GM19240 (cell line): Measurements from ENCODE around the gene PDLIM5.
A peak's percentile ranks its signal among the peaks of the same experiment; 100 is the strongest.
"Not testable (repeated sequence)": the region's sequence is repeated elsewhere in the genome, so short reads cannot be mapped to it uniquely, and the experiment has no call there.

Experiments
- DNase-seq: peaks from one replicate; pipeline ENCODE4 v3.0.0; 2011; ENCODE audit warnings: low spot score; ENCODE audit not compliant: insufficient read length

The PDLIM5 gene

DNA sequence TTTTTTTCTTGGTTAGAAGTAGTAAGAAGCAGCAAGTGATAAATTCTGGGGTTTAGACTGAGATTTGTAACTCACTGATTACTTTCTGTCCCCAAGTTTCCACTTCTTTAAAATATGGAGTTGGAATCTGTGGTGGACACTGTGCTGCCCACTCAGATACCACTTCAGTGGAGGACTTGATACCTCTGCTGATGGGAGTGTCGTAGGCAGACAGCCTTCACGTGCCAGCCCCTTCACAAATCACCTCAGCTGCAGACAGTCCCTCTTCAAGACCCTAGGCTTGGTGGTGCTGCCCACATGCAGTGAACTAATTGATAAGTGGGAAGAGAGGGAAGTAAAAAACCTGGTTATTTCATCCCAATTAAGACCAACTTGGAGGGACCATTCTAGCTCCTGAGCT lies 139.5 kb downstream of the PDLIM5 start:
- DNase-seq, result no peak

DNA sequence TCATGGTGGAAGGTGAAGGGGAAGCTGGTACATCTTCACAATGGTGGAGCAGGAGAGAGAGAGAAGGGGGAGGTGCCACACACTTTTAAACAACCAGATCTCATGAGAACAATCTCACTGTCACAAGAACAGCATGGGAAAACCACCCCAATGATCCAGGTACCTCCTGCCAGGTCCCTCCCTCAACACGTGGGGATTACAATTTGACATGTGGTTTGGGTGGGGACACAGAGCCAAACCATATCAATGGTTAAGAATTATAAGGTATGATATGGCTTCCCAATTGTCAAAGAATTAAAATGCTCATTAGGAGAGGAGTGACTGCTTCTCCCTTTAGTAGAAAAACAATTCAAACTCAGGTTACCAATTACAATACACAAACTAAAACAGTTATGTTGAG lies 143.3 kb downstream of the PDLIM5 start:
- DNase-seq, result no peak

DNA sequence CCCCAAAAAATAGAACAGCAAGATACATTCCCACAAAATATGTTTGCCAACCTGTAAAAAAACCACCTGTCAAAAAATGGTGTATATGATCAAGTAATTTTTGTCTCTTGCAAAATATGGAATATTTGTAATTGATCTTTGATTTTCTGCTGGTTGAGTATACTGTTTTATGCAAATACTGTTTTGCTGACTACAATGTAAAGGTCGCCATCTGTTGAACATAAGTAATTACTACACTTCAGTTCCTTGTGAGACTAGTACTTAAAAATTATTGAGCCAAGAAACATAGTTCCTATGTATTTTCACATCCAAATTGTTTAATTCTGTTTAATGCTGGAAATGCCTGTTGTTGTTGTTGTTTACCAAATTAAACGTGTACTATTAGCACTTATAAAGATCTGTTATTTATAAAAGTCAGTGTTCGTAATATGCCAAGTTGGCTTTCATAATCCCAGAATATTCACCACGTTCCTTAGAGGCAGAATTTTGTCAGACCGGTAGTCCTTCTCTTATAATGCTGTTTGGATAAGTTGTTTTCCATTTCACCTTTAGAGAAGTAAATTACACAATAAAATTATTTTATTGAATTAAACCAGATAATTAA lies 144.2 kb downstream of the PDLIM5 start:
- DNase-seq, result no peak

DNA sequence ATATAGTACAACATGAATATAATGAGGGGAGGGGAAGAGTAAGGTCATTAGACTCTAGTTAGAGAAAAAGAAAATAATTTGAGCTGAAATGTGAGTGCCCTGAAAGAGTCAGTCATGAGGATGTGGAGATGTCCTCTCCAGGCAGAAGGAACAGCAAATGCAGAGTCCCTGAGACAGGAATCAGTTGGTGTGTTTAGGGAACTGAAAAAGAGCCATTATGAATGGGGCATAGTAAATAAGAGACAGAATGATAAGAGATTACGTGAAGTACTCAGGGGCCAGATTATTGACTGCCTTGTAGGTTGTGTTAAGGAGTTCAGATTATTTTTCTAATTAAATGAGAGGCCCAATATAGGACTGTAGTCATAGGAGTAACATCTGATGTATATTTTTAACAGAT lies 147.0 kb downstream of the PDLIM5 start:
- no peak for DNase-seq

DNA sequence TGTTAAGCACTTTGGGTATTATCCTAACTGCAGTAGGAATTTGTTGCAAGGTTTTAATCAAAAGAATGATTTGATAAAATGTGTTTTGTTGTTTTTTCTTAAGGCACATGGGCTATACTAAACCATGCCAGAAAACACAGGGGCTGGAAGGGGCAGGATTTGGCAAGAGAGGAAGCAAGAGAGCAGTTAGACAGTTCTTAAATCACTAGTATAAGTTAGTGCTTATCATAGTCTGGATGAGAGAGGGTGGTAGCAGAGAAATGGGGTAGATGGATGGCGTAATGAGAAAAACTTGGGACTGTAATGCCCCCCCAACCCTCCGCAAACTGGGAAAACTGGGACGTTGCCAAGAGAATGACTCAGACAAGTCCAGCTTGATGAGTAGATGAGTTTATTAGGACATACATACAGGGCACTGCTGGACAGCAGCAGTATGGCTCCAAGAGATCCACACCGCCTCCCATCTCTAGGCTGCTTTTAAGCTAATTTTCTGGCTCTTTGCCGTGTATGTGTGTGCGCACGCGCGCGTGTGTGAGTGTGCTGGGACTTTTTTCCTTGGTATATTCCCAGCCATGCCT lies 151.5 kb downstream of the PDLIM5 start:
- DNase-seq, result no peak

DNA sequence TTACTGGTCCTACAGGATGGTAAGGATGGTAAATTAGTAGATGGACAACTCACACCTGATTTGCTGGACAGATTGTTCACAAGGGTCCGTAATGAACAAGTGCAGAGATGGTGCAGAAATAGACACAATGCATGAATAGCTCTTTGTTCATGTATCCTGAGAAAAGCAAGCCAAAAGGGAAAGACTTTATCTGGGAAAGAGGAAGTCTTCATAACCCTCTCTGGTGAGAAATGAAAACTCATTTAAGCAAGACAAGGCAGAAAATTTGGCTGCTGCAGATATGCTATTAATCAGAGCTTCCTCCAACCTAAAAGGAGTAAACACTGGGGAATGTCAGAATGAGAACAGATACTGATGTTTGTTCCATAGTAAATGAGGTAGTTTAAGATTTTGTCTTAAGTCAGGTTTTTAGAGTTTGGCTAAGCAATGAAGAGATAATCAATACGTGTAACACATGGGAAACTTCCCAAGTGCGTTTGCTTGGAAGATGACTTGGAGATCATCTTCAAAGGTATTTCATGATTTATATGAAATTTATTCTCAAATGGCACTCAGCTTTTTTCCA lies 153.6 kb downstream of the PDLIM5 start:
- DNase-seq, result no peak

DNA sequence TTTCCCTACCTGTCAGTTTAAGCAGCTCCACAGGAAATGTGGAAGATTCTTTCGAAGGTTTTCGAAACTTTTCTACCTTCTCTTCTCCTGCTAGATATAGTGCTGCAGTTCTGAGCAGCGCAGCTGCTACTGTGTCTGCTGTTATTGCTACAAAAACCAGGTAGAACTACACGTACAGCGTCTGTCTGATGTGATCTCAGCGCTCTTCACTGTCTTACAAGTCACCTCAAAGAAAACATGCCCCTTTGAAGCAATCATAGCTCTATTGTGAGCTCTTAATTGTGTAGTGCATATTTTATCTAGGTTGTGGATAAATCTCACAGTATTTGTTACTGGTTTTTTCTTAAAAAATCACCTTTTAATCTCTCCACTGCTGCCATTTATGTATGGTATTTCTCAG lies 158.4 kb downstream of the PDLIM5 start:
- no peak for DNase-seq

DNA sequence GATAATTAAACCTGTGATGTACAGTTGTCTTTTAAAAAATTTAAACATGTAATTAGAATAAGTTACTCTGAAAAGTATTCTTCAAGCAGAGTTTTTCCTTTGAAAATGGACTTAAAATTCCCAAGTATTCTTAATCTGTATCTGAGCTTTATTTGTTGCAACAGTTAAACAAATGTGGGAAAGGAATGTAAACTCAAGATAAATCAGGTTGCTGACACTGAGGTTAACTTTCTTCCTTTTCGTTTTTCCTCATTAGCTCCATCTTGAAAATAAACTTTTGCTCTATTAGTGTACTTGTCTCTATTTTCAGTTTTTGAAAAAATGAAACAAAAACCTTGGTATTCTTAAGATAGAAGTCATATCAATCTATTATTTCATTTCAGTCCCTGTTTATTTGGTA lies 161.5 kb downstream of the PDLIM5 start:
- no peak for DNase-seq

DNA sequence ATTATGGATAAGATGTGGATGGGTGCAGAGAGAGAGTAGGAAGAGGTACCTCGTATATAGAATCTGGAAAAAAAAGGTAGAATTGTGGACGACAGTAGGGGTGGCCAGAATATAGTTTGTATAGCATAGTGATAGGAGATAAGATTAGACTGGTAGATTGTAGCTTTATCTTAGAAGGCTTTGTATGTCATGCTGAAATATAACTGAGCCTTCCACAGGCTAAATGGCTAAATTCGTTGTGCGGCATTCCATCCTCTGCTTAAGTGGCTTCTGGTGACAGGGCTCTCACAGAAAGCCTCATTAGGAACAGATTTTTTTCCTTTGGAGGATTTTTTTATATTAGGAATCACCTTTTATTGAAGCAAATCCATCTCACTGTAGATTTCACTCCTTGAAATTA lies 163.7 kb downstream of the PDLIM5 start:
- DNase-seq, result no peak

DNA sequence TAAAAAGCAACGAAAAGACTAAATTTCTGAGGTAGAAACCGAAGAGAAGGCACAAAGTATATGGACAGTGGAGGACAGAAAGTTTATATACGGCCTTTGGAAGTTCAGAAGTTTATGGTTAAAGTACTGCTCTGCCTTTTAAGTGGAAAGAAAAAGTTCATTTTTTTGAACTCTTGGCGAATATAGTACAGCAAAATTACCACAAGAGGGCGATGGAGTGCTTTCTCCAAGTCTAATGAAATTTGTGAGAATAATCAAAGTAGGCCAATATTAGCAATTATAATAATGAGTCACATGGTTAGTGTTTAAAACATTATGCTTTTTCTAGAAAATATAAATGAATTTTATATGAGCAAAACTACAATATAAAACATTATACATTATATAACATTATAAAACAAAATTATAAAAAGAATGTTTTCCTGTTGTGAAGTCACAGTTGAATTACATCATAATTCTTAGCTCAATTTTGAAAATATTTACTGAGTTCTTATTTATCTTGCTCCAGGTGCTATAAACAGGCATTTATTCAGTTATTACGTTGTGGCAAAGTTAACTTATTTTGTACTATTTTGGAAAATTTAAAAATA lies 169.8 kb downstream of the PDLIM5 start:
- DNase-seq, result peak; percentile 6

DNA sequence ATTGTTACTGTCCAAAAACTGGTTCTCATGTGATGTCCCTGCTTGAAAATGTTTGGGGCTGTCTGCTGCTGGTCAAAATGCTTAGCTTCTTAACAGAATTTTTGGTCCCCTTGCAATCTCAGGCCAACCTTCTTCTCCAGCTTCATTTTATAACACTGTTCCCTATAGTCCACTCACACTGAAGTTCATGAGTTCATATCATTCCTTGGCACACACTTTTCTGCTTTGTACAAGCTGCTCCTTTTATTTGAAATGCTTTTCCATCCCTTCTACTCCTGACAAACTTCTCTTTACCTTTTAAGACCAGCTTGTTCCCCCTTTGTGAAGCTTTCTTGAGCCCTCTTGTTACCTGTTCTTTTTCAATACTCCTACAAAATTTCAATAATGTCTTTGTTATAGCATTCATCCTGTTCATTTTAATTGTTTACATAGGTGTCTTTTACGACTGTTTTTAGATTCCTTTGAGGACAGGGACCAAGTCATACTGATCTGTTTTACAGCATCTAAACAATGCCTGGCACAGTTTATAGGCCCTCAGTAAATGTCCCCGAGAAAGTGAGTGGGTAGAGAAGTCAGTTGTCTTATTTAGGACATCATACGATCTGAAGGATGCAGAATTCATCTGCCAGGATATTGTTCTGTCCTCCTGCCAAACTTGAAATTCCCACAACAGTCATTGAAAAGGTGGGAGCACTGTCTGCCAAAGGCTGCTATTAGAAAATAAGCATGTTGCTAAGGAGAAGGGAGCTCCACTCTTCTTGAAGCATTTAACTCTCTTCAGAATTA lies 171.6 kb downstream of the PDLIM5 start:
- DNase-seq, result no peak

DNA sequence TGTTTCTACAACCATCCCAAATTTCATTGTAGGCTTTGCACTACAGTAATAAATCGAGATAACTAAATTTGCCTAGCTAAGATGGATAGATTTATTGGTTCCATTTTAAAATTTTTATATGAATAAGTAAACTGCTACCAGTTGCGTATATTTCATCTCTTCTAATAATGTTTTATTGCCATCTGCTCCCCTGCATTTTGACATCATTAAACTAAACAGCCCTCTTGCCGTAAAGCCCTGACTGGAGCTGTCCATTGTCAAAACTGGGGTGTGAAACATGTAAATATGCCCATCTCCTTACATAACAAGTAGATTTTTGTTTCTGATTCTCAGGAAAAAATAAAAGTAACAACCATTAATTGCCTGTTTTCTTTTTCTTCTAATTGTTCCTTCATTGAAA lies 175.2 kb downstream of the PDLIM5 start:
- no peak for DNase-seq

DNA sequence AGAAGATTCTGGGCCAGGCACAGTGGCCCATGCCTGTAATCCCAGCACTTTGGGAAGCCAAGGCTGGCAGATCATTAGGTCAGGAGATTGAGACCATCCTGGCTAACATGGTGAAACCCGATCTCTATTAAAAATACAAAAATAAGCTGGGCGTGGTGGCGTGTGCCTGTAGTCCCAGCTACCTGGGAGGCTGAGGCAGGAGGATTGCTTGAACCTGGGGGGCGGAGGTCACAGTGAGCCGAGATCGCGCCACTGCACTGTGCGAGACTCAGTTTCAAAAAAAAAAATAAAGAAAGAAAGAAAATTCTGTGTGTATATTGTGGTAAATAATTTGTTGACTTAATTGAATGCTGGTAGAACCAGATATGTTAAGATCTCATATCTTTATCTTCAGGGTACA lies 177.3 kb downstream of the PDLIM5 start:
- DNase-seq, result not testable (repeated sequence)

DNA sequence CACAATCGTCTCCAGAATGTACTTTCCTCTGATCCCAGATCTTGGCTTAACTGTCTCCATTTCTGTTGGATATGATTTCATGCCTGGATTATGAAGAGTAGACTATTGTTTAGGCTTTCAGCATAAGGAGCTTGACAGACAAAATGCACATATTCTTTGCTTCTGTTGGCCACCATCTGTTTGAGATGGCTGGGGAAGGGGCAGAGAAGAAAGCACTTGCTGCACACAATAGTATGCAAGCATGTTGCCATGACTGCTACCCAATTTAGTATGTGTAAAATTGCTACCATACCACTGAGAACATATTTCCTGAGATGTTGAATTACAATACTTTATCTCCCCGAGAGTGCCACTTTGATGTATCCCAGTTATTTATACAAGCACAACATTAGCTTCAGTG lies 178.1 kb downstream of the PDLIM5 start:
- no peak for DNase-seq

DNA sequence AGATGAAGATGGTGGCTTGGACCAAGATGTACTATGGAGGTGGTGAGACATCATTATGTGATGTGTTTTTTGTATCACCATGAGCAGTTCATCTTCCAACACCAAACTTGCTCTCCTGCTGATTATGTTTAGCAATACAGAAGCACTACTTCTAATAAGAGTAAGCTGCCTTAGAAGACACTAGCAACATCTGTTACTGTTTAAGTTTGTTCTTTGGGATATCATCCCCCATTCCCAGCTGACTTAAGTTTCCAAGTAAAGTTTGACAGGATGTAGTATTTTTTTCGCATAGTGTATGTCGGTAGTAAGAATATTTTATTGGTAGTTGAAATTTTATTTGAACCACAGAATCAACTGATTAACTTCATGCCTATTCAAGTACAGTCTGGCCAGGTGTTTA lies 182.5 kb downstream of the PDLIM5 start:
- no peak for DNase-seq

DNA sequence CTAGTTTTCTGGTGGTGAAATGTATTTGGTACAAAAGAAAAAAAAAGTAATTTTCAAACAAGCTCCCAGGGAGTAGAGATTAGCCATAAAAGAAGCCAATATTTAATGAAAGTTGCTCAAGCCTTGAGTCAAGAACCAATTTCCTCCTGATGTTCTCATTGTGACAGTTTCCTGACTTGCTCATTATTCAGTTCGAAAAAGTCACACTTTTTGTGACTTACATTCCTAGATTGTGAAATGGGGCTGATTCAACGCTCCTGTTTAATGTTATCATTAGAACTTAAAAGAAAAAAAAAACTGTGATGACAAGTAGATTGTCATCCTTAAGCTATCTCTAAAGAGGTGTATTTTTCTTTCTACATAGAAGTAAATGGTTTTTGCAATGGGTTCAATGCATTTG lies 183.4 kb downstream of the PDLIM5 start:
- DNase-seq, result no peak

DNA sequence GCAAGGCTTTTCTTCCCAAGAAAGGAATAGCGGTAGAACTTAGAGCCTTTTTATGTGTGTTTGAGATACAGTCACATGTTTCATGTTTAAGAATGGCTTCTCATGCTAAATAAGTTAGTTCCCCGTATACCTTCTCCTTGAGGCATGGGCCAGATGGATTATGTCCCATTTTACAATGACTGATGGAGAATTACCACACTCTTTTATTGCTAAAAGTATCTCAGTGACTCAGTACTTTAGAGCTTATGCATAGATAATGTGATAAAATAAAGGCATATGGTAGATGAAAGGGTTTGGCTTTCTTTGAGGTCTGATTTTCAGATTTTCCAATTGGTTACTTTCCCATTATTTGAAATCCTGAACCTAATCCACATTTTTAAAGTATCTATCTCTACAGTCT lies 184.3 kb downstream of the PDLIM5 start:
- no peak for DNase-seq

DNA sequence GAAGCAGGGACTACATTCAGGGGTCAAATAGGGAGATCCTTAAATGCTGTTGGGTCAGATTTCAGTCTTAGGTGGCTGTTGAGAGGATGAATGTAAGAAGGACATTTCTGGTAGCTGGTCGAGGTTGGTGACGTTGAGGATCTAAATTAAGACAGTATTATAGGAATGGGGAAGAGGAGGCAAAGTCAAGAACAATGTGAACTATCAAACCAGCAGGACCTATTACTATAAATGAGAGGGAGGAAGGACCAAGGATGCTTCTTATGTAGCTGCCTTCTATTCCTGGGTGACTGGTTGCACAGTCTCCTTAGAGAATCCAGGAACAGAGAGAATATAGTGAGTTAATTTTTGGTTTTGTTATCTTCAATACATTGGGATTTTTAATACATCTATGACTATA lies 187.6 kb downstream of the PDLIM5 start:
- no peak for DNase-seq

DNA sequence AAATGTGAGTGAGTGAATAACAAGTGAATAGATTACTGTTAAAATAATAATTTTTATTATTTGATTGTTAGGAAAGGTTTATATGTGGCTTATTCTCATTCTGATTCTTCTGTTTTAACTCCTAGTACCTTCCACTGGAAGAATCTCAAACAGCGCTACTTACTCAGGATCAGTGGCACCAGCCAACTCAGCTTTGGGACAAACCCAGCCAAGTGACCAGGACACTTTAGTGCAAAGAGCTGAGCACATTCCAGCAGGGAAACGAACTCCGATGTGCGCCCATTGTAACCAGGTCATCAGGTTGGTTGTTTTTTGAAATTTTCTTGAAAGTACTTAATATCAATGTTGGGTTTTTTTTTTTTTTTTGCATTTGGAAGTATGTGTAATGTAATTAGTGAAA lies 188.4 kb downstream of the PDLIM5 start:
- no peak for DNase-seq

DNA sequence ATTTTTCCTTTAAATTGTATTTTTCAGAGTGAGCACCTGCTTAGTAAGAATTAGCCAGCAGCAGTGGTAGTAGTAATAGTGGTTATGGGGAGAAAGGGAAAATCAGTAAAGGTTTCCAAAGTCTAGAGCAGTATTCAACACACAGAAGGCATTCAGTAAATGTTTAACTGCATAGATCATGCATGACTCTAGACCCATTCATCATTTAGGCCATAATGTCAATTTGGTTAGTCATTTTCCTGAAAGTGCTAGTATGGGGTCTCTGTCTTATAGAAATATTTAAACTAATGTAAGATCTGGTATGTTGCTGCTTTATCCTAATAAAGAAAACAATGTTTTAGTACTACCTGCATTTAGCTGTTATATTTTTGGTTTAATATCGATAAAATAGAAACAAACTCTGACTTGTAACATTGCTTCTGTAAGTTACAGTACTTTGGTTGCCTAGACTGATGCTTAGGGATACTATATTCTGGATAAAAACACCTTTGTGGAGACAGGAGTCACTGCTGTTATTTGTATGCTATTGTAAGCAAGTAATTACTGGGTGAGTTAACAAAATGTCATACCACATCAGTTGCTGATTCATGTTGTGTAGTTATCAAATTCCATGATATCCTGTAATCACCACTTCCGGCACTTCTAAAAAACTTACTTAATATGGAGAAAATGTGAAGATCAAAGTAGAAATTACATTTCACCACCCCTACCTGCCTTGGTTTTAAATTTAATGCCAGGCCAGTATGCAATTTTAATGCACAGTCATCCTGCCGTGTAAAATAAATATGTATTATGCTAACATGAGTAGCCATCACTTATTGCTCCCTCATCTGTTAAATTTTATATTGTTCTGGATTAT lies 190.2 kb downstream of the PDLIM5 start:
- DNase-seq, result no peak

DNA sequence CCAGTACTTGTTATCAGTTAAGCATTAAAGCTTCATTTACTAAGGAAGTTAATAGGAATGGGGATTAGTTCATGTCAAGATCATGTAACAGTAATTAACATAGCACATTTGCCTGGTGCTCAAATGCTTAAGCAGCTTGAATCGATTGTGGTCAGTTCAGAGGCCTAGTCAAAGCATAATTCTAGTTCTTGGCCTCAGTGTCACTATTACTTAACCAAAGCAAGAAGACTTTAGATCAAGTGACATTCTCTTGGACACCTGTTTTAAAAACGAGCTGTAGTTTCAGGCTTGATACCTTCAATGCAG lies 190.8 kb downstream of the PDLIM5 start:
- DNase-seq, result no peak

DNA sequence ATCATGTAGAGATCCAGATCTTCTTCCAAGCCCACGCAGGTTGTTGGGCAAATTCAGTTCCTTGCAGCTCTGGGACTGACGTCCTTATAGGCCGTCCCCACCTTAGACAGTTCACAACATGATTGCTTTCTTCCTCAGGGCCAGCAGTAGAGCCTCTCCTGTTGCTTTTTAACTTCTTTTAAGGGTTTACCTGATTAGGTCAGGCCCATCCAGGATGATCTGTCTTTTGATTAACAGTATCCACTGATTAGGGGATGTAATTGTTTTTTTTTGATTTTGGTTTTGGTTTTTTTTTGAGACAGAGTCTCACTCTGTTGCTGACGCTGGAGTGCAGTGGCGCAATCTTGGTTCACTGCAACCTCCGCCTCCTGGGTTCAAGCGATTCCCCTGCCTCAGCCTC lies 197.0 kb downstream of the PDLIM5 start:
- no peak for DNase-seq
